ENCODE measurements around the gene KRTAP9-4.
"Not testable (repeated sequence)": the region's sequence is repeated elsewhere in the genome, so short reads cannot be mapped to it uniquely, and the experiment has no call there.

KRTAP9-4 gene

GRCh38 chr17:41264599-41264998 lies 15.1 kb downstream of the KRTAP9-4 start:
- in situ Hi-C loops (cut with MboI; ENCODE audit: low sequenced_read_pairs), result no loop called here

GRCh38 chr17:41265078-41265477 lies 15.6 kb downstream of the KRTAP9-4 start, which contains the start of gene KRTAP9-6:
Gene KRTAP9-6, plus strand, starts transcription at chr17:41265378. Its CDS starts 0 bp downstream, at chr17:41265378.
- in situ Hi-C loops (cut with MboI; ENCODE audit: low sequenced_read_pairs), result no loop called here

DNA sequence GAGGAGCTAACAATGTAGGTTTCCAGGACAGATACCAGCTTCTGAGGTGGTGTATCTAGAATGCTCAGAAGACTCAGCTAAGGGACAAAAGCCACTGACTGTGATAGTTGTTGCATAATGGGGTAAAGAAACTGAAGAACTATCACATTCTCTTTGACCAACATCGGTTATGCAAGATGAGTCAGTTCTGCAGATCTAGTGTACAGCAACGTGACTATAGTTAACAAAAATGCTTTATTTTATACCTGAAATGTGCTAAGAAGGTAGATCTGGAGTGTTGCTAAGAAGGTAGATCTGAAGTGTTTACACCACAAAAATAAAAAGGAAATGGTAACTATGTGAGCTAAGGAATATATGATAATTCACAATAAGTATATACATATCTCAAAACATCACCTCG lies 18.2 kb downstream of the KRTAP9-4 start:
- in situ Hi-C loops (cut with MboI; ENCODE audit: low sequenced_read_pairs), result no loop called here

DNA sequence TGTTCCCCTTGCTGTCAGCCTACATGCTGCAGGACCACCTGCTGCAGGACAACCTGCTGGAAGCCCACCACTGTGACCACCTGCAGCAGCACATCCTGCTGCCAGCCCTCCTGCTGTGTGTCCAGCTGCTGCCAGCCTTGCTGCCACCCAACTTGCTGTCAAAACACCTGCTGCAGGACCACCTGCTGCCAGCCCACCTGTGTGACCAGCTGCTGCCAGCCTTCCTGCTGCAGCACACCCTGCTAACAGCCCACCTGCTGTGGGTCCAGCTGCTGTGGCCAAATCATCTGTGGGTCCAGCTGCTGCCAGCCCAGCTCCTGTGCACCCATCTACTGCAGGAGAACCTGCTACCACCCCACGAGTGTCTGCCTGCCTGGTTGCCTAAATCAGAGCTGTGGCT lies 21.8 kb downstream of the KRTAP9-4 start:
- in situ Hi-C loops (cut with MboI; ENCODE audit: low sequenced_read_pairs), result not testable (repeated sequence)

DNA sequence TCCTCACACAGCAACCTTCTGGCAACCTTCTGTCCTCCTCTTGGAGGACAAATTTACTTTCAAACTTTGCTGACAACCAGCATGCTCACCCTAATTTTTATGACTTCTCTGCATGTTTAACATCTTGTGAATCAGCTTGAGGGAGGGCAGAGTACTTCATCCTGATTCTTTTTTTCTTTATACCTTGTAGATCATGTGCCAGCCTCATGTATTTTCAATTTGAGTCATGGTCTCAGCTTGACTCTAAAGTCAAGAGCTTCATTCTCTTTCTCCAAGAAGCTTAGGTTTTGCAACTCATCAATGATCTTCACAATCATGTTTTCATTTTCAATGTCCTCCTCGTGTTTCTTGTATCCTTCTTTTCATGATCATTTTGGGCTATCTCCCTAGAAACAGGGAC lies 22.4 kb downstream of the KRTAP9-4 start:
- in situ Hi-C loops (cut with MboI; ENCODE audit: low sequenced_read_pairs), result no loop called here

- in situ Hi-C loops (cut with MboI; ENCODE audit: low sequenced_read_pairs), result not testable (repeated sequence)
These were observed 26.2 kb downstream of the KRTAP9-4 start, which contains the start of gene KRTAP9-7 for GRCh38 chr17:41275648-41276190. Gene KRTAP9-7, plus strand, starts transcription at chr17:41275698. Its CDS starts 0 bp downstream, at chr17:41275698.

DNA sequence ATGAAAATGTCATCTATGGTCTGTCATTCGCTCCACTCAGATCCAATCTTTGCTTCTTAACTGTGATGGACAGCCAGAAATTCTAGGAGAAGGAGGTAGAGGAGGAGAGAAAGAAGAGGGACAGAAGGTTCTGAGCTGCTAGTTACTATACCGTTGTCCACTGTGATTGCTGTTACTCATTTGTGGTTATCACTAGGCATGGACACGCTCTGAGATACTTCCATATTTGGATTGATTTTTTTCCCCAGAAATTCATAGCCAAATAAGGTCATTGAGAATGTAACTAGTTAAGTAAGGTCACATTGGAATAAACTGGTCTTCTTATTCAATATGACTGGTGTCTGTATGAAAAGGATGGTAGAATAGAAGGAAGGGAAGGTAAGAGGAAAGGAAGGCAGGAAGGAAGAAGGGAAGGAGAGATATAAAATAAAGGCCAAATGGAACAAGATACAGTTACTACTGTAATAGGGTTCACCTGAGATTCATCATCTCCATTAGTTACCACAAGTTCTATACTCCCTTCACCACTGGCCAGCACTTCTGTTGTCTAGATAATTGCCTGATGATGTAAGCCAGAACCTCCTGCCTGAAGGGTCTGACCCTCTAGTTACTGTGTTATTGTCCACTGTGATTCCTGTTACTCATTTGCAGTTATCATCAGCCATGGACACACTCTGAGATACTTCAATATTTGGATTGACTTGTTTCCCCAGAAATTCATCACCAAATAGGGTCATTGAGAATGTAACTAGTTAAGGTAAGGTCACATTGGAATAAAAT lies 28.9 kb downstream of the KRTAP9-4 start:
- in situ Hi-C loops (cut with MboI; ENCODE audit: low sequenced_read_pairs), result no loop called here

GRCh38 chr17:41284043-41284442 lies 34.6 kb downstream of the KRTAP9-4 start:
- in situ Hi-C loops (cut with MboI; ENCODE audit: low sequenced_read_pairs), result no loop called here

GRCh38 chr17:41284546-41284945 lies 35.1 kb downstream of the KRTAP9-4 start:
- in situ Hi-C loops (cut with MboI; ENCODE audit: low sequenced_read_pairs), result no loop called here

GRCh38 chr17:41287050-41287449 lies 37.6 kb downstream of the KRTAP9-4 start:
- in situ Hi-C loops (cut with MboI; ENCODE audit: low sequenced_read_pairs), result no loop called here

GRCh38 chr17:41294016-41294415 lies 44.5 kb downstream of the KRTAP9-4 start:
- in situ Hi-C loops (cut with MboI; ENCODE audit: low sequenced_read_pairs), result no loop called here

- in situ Hi-C loops (cut with MboI; ENCODE audit: low sequenced_read_pairs), result no loop called here
These were observed 47.4 kb downstream of the KRTAP9-4 start for GRCh38 chr17:41296846-41297245.

DNA sequence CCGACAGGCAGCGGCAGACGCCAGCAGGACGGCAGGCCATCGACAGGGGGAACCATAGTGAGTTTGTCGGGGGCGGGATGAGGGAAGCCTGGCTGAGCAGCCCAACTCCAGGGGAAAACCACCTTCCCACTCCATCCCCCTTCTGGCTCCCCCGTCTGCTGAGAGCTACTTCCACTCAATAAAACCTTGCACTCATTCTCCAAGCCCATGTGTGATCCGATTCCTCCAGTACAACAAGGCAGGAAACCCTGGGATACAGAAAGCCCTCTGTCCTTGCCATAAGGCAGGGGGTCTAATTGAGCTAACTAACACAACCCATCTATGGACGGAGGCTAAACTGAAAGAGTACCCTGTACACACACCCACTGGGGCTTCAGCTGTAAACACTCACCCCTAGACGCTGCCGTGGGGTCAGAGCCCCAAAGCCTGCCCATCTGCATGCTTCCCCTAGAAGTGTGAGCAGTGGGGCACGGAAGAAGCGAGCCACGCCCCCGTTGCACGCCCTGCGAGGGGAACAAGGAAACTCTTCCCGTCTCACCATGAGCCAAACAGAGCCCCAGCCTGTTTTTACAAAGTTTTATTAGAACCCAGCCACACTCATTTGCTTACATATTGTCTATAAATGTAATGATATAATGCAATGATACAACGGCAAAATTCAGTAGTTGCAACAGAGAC lies 49.1 kb downstream of the KRTAP9-4 start:
- in situ Hi-C loops (cut with MboI; ENCODE audit: low sequenced_read_pairs), result no loop called here

All from hTERT RPE-1 (cell line).